SIG-M5 treated with dmso at 0.1 percent for 504 hours (cell line): ENCODE data around the gene GAREM1.
A peak's percentile ranks its signal among the peaks of the same experiment; 100 is the strongest.

ENCODE experiments used
- DNase-seq: peaks from one replicate; lab custom pipeline; 2025; ENCODE audit not compliant: unreplicated experiment; lab: John Stamatoyannopoulos, UW

GAREM1 gene

DNA sequence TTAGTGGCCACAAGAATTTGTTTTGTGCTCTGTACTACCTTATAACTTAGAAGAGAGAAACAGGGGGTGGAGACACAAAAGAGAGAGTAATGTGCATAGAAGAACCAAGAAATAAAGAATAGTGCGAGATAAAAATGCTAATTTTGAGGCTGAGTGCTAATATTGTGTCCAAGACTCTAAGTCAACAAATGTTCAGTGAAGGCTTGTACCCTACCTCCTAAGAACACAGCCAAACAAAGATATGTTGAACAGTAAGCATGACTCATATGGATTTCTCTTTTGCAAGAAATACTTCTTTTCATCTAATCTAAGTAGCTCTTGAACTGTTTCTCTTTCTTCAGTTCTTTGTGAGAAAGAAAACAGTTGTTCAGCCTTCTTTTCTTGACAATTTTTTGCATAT is 45.2 kb downstream of the GAREM1 start:
- no peak for DNase-seq

DNA sequence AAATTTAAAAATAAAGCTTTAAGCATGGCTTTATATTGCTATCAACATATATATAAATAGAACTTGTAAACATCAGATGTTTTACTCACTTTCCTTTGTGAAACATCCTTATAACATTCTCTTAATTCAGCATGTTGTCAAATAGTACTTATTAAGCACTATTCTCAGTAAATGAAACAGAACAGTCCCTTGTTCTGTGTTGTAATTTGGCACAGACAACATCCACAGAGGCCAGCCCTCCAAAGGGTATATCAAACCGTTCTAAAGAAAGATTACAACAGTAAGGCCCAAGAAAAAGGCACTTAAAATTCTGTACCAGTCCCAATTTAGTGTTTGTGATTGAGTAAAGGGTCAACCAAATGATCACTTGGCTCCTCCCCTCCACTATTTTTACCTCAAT is 46.0 kb downstream of the GAREM1 start:
- no peak for DNase-seq

DNA sequence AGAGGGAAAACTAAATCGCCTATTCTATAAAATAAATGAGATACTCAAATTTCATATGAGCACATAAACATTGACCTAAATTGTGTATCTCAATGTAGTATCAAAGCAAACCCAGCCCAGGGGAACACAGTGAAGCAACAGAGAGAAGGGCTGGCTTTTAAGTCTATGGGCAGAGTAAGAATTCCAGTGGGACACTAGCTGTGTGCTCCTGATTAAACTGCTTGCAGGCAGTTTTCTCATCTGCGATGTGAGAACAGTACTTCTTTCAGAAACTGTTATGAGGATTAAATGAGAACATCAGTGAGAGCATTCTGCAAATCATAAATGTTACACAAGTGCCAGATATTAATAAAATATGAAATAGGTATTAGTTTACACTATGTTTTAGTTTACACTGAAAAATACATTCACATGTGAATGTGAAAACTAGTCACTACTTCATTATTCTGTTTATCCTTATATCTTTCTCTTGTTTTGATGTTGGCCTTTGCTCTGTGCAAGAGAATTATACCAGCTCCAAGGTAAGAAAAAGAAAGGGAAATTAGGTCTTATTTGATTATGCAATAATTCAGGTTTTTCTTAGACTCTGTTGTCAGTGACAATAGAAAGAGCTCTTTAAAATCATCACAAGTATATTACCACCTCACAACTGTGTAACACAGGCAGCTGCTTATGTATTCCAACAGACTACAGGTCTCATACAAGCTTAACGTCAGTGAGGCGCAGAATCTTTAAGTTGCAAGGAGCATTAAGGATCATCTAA is 47.5 kb downstream of the GAREM1 start:
- DNase-seq, result no peak

DNA sequence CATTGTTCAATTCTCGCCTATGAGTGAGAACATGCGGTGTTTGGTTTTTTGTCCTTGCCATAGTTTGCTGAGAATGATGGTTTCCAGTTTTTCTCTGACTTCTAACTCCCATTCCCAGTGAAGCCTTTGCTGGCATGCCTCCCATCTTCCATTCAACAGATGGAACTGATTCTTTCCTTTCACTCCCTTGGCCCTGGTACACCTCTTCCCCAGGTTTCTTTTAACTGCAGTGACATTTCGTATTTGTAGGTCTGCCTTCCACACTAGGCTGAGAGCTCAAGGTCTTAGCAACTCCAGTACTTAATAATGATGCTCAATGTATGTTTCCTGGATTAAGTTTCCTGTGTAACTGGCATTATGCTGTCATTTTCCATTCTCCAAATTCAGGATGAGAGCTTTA is 48.5 kb downstream of the GAREM1 start:
- DNase-seq, result no peak

DNA sequence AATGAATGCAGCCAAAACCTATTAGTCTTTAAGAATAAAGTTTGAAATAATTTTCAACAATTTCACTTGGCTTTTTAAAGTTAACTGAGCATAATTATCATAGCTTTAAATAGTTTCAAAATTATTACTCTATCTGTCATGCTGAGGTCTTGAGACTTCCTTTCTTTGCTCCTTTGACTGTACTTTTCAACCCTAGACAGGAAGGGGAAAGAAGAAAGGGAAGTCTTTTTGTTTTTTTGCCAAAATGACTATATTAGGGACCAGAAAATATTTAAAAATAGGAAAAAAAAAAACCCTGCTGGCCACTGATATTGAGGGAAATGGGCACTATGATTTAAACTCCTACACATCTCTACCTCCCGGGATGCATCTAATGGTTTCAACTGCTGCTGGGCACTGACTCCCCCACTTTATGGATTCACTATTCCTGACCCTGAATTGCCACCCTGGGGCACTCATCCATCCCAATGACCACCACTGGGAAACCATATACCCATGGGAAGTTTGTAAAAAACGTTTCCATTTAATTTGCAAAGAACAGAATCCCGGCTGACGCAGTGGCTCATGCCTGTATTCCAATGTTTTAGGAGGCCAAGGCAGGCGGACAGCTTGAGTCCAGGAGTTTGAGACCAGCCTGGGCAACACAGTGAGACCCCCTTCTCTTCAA is 50.5 kb downstream of the GAREM1 start:
- no peak for DNase-seq

DNA sequence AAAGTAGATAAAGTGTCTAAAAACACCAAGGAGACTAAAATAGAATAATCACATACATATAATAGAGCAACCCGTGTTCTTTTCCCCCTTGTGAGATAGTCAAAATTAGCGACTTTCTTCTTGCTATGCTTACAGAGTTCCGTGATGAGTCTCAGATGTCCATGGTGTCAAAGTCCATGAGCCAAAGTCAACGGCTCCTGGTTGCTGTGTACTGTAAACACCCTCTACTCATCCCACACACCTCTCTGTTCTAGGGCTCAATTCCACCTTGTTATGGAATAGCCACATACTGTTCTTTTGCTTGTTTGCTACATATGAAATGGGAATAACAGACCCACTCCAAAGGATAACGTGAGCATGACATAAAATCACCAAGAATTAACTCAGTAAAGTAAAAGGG is 52.5 kb downstream of the GAREM1 start:
- no peak for DNase-seq

DNA sequence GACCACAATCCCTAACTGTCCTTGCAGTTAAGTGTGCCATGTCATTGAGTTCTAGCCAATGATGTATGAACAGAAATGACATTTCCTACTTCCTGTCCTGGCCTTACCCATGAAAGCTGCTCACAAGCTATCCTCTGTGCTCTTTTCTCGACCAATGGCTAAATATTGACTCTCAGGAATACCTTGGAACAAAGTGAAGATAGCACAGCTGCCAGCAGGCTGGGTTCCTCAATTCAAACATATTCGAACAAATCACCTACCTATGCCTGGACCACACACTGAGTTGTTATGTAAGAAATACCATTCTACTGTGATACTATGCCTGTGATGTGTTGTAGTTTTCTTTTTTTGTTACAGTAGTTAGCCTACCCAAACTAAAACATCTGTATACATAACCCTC is 65.1 kb downstream of the GAREM1 start:
- DNase-seq, result no peak

DNA sequence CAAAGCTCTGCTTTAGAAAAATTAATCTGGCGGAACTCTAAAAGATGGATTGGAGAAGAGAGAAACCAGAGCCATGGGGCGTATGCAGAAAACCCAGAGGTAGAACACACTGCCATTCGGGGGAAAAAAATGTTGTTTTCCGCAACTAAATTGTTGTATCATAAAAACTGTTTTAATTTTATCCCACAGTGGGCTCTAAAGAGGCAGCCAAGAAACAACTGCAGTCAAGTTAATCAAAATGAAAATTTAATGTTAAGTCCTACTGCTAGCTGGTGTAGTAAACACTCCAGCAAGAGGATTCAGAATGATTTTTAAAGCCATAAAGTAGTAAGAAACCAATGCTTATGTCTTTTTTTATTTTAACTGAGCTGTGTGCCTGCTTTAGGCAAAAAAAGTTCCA is 69.1 kb downstream of the GAREM1 start:
- DNase-seq, result no peak

DNA sequence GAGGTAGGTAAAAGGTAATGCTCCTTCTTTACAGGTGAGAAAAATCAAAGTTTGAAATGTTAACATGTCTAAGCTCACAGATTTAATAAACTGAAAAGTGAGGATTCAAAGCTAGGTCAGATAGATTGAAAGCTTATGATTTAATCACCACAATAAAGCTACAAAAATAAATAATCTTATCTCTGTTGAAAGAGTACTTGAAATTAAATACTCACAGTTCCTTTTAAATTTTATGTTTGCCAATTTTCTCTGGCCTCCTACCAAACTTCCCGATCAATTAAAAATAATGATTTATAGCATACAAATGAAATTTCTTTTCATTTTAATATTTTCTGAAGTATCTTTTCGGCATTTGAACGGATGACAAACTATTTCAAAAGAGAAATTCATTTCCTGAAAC is 77.3 kb downstream of the GAREM1 start:
- no peak for DNase-seq

DNA sequence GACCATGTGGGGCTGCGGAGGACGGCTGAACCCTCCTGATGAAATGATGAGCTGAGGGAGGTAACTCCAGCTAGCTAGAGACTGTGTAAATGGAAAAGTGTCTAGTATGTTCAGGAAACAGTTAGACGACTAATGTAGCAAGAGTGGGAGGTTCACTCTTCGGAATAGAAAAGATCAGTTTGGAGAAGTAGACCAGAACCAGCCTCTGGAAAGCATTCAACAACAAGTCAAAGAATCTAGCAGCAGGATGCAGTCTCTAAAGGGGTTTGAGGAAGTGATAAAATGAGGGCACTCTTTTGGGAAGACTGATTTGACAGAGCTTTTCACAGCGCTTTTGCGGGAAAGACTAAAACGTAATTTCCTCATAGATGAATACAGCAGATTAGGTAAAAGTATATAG is 79.6 kb downstream of the GAREM1 start:
- DNase-seq, result no peak

DNA sequence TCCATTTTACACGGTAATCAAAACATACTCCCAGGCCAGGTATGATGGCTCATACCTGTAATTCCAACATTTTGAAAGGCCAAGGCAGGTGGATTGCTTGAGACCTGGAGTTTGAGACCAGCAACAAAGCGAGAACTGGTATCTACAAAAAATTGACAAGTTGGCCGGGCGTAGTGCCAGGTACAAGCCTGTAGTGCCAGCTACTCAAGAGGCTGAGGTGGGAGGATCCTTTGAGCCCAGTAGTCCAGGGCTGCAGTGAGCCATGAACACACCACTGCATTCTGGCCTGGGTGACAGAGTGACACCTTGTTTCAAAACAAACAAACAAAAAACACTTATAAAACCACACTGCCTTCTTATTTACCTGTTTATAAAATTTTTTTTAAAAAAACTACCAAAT is 80.8 kb downstream of the GAREM1 start:
- DNase-seq, result no peak

DNA sequence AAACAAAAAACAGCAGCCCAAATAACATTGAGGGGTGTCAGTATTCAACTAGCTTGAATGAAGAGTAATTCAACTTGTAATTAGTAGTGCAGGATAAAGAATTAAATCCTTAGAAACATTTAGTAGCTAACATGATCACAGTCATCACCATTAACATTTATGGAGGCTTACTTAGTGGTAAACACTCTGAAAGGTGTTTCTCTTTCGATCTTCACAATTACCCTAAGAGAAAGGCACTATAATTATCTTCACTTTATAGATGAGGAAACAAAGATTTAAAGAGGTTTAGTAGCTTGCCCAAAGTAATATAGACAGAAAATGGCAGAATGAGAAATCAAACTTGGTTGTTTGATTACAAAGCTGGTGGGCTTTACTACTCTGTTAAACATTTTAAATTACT is 81.5 kb downstream of the GAREM1 start:
- no peak for DNase-seq

DNA sequence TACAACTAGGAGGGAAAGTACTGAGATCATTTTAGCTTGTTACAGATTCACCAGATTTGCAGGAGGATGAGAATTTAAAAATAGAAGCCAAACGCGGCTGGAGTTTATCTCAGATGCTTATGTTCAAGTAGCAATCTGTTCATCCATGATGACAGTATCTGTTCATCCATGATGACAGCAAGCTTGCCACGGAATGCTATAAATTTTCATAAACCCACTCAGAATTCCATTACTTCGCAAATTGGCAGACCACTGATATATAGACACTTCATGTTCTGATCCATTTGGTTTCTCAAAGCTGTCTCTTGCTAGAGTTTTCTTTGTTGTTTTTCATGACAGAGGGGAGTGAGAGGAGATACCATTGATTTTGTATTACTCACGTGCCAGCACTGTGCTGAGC is 84.2 kb downstream of the GAREM1 start:
- DNase-seq, result no peak

DNA sequence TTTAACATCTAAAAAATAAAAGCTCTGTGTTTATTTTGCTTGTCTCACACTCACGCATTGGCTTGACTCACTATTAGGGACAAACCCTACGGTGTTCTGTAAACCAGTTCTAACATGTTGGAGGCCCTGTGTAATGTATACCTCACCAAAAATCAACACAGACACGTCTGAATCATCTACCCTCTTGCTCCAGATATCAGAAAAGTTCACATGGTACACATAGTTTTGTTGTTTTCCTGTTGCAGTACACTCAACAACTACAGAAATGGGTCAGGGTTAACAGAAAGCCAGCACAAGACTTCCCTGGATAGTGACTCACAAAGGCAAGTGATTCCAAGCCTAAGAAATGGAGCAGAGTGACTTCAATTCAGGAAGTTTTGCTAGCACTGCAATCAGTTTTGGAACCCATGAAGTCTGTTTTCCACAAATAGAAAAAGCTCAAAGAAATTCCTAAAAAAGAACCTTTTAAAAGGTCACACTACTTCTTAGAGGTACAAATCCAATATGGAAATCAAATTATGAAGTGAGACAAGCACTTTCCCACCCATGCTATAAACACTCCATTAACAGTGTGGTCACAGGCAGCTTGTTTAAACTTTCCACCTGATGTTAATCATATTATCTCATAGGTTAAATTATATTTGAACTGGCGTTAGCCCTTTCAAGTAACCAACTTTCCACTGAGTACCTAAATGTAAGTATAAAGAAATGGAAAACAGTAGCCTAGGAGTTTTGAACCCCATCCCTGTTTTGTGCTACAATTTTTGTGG is 87.4 kb downstream of the GAREM1 start:
- DNase-seq, result no peak

DNA sequence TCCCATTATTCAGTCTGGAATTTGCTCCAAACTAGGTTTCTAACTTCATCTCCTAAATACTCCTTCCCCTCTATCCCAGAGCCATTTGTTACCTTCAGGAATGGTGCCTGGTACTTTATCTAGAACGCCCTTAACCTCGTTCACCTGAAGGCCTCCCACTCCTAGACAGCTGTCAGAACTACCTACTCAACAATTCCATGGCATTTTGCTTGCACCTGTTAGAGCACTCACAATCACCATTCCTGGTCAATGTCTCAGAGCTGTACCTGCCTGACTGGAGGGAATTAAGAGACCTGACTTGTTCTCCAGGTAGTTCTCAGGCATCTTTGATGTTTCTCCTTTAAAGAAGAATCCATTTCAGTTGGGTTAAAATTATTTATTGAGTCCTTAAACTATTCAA is 88.9 kb downstream of the GAREM1 start:
- DNase-seq, result no peak

DNA sequence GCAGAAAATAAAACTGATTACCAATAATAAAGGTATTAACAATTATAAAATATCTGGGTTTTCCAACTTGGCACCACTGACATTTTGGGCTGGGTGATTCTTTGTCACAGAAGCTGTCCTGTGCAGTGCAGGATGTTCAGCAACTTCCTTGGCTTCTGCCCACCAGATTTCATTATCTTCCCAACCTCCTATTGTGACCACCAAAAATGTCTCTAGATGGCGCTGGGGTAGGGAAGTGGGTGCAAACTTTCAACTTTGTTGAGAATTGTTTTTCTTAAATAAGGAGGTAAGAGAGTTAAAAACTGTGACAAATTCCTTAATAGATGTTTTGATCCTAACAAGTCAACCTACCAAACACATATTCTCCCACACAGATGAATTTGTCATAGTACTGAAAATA is 90.1 kb downstream of the GAREM1 start:
- DNase-seq, result no peak

DNA sequence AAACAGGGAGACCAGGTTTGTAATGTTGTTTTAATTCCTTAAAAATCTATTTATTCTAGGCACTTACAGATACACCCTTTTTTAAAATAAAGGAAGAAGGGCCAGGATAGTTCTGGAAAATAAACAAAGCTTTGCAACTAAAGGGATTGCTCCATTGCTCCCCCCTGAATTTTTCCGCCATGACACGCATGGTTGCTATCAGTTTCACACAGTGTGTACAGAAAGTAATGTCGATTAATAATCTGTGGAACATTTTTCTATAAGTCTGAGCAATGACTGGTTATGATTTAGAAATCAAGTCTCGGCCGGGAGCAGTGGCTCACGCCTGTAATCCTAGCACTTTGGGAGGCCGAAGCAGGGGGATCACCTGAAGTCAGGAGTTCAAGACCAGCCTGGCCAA is 90.8 kb downstream of the GAREM1 start:
- no peak for DNase-seq

DNA sequence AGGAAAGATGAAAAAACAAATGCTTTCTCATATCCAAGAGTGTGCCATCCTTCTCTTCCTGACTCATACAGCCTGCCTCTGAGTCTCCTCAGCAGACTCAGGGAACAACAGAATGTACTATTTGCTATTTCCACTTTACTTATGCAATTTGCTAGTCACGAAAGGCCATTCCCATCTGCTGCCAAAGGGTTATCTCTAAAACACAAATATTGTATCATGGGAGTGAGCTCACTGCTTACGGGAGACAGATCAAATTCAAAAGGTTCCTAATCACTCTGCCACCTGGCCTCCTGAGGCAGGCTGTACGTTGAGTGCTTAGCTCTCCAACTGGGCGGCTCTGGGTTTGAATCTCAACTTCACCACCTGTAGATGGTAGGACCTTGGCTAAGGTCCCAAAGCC is 92.0 kb downstream of the GAREM1 start:
- DNase-seq, result no peak

DNA sequence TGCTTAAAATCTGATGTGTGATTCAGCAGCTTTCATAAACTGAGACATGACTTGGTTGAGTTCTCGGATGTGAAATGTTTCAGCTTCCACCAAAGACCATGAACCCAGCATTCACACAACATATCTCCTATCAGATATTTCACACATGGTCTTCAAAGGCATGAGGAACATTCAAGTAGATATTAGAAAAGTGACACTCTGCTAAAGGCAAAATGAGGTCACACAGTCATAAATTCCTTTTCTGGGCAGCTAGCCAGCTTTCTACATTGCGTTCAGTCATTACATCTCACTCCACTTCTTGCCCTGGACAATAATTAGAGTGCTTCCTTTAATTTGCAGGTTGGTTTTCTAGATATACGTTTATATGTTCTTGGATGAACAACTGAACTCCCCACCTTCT is 96.7 kb downstream of the GAREM1 start:
- DNase-seq, result no peak

DNA sequence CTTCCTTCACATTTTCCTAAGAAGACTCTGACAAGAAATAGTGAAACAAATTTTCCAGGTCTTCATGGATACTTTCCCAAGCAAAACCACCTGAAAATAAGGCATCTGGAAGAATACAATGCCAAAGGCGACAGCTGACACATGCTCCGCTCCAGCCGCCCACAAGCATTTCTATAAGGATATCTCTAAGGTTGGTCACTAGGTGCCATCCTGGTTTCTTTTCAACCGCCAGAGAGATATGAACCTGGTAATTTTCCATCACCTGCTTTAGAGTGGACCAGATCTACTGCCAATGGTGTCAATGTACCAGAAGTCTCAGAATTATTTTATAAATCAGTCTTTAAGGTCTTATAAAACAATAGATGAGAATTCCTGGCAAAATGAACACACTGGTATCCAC is 97.2 kb downstream of the GAREM1 start:
- no peak for DNase-seq

DNA sequence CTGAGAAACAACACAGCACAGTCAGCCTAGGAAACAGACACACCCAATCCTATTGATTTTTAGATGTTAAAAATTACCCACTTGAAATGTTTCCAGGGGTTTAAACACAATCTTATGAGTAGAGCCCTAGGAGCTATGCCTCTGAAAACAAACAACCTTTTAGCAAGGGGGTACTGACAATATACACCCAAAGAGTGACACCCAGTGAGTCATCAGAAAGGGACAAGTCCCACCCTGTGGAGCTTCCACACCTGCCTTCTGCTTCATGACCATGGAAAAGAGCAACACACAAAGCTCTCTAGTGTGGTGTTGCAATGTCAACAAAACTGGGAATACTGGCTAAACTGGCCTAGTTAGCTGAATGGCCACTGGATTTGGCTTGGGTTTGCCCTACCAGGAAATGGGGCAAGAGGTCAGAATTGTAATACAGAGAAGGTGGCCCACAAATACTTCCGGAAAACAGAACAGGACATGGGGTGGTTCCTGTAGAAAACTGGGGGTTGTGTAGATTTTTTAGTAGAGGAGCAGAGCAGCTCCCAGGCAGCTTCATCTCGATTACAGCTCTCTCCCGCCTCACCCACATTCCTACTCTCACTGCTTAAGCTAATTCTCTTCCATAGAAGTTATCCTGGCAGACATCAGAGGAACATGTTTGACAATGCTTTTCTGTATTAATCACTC is 98.2 kb downstream of the GAREM1 start:
- DNase-seq, result peak; percentile 56

DNA sequence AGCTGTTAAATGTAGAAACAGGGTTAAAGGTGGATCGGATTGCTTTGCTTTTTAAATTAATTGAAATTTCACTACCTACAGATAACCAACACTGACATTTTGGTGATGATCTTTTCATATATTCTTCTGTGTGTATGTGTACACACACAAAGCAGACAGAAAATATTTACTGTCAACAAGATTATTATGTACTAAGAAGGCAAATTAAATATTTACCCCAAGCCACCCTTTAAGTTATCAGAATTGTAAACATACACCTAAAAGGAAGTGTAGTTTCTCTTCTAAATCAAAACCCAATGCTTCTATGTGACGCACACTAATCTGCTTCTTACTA is 98.7 kb downstream of the GAREM1 start:
- DNase-seq, result no peak
